Endothelial cell of umbilical vein (primary cell): ENCODE results near the gene MYOG.

ENCODE experiments used
- CTCF ChIP-seq, 2 donors: IDR thresholded peaks; 1 replicate in 1 of 2; 2 replicates in 1 of 2; pipeline ENCODE4 v1.5.1; 2011; ENCODE audit warnings: low read length in 2 of 2, mild to moderate bottlenecking in 2 of 2, moderate library complexity in 2 of 2, control low read depth in 1 of 2, inconsistent platforms in 1 of 2, low read depth in 1 of 2; ENCODE audit not compliant: insufficient read depth in 1 of 2; ENCODE audit errors: extremely low read depth in 1 of 2
- EZH2 ChIP-seq: IDR thresholded peaks from 2 replicates; pipeline ENCODE4 v1.6.1; 2012; ENCODE audit warnings: borderline replicate concordance, low read depth, mild to moderate bottlenecking, moderate library complexity, low read length, inconsistent platforms; ENCODE audit not compliant: severe bottlenecking
- JUN ChIP-seq: IDR thresholded peaks from 2 replicates; pipeline ENCODE4 v1.6.1; 2011; ENCODE audit warnings: borderline replicate concordance, low read depth; ENCODE audit not compliant: insufficient read length, insufficient read depth
- POLR2A ChIP-seq: IDR thresholded peaks from 2 replicates; pipeline ENCODE4 v1.6.1; 2012; ENCODE audit warnings: low read depth, mild to moderate bottlenecking, control low read depth, low read length

GRCh38 chr1:203091761-203092330, 6.0 kb upstream of the MYOG start:
- TF ChIP-seq POLR2A (no peak), EZH2 (no peak), JUN (no peak), CTCF (IDR thresholded peaks at IDR 0.05; ENCODE audit: extremely low read depth in 1 of 2, insufficient read depth in 1 of 2, low read depth in 1 of 2, low read length in 2 of 2) (no peak)
